MM.1S (cell line): ENCODE results near the gene NKRF.

ENCODE experiments used
- DNase-seq: peaks from one replicate; pipeline ENCODE4 v3.0.0-alpha.2; 2015
- H2AFZ ChIP-seq: fragments of 300-600 bp; sonication (generic); 2 replicates; pipeline ENCODE4 v1.6.0; 2016; ENCODE audit warnings: antibody characterized with exemption, low read length
- H3F3A ChIP-seq: fragments of 300-600 bp; sonication (generic); 2 replicates; pipeline ENCODE4 v1.6.1; 2016; ENCODE audit warnings: mild to moderate bottlenecking, antibody characterized with exemption, low read length, moderate library complexity, mixed read lengths; ENCODE audit not compliant: insufficient read depth
- H3K27ac ChIP-seq: fragments of 300-600 bp; sonication (generic); 2 replicates; pipeline ENCODE4 v1.5.1; 2016; ENCODE audit warnings: mild to moderate bottlenecking, low read length
- H3K27me3 ChIP-seq: fragments of 300-600 bp; sonication (generic); replicated peaks from 2 replicates; pipeline ENCODE4 v1.6.0; 2016; ENCODE audit warnings: low read length; ENCODE audit not compliant: insufficient read depth
- H3K36me3 ChIP-seq: fragments of 300-600 bp; sonication (generic); replicated peaks from 2 replicates; pipeline ENCODE4 v1.6.1; 2016; ENCODE audit warnings: mild to moderate bottlenecking, low read length, mixed read lengths; ENCODE audit not compliant: insufficient read depth
- H3K4me1 ChIP-seq: fragments of 300-600 bp; sonication (generic); 2 replicates; pipeline ENCODE4 v1.6.1; 2016; ENCODE audit warnings: low read length, mixed read lengths
- H3K4me2 ChIP-seq: fragments of 300-600 bp; sonication (generic); 2 replicates; pipeline ENCODE4 v1.6.0; 2016; ENCODE audit warnings: low read depth, low read length
- H3K4me3 ChIP-seq: fragments of 300-600 bp; sonication (generic); 2 replicates; pipeline ENCODE4 v1.5.1; 2016; ENCODE audit warnings: low read length, mixed read lengths
- H3K79me2 ChIP-seq: fragments of 300-600 bp; sonication (generic); 2 replicates; pipeline ENCODE4 v1.6.1; 2016; ENCODE audit warnings: mixed run types, low read length, mixed read lengths
- H3K9ac ChIP-seq: fragments of 300-600 bp; sonication (generic); 2 replicates; pipeline ENCODE4 v1.6.1; 2016; ENCODE audit warnings: low read length, mixed read lengths
- H3K9me2 ChIP-seq: fragments of 300-600 bp; sonication (generic); replicated peaks from 2 replicates; pipeline ENCODE4 v1.6.1; 2016; ENCODE audit warnings: mild to moderate bottlenecking, low read length, mixed read lengths; ENCODE audit not compliant: insufficient read depth
- H3K9me3 ChIP-seq: fragments of 300-600 bp; sonication (generic); replicated peaks from 2 replicates; pipeline ENCODE4 v1.6.1; 2016; ENCODE audit warnings: mild to moderate bottlenecking, low read length, mixed read lengths; ENCODE audit not compliant: insufficient read depth
- H4K20me1 ChIP-seq: fragments of 300-600 bp; sonication (generic); 2 replicates; pipeline ENCODE4 v1.6.1; 2016; ENCODE audit warnings: mild to moderate bottlenecking, low read length, moderate library complexity, mixed read lengths; ENCODE audit not compliant: insufficient read depth
- EZH2 ChIP-seq: fragments of 300-600 bp; sonication (generic); optimal IDR thresholded peaks from 2 replicates; pipeline ENCODE3; 2017; ENCODE audit warnings: low read depth, mild to moderate bottlenecking, antibody characterized with exemption, low read length, mixed read lengths
- EZH2phosphoT487 ChIP-seq: fragments of 300-600 bp; sonication (generic); IDR thresholded peaks from 2 replicates; pipeline ENCODE4 v1.6.1; 2018; ENCODE audit warnings: antibody characterized with exemption, low read length
- TF ChIP-seq, protein P1 (sequence below): fragments of 300-600 bp; sonication (generic); IDR thresholded peaks from 2 replicates; pipeline ENCODE4 v1.5.1; 2016; ENCODE audit warnings: antibody characterized with exemption, low read length, mixed read lengths

Gene NKRF

DNA sequence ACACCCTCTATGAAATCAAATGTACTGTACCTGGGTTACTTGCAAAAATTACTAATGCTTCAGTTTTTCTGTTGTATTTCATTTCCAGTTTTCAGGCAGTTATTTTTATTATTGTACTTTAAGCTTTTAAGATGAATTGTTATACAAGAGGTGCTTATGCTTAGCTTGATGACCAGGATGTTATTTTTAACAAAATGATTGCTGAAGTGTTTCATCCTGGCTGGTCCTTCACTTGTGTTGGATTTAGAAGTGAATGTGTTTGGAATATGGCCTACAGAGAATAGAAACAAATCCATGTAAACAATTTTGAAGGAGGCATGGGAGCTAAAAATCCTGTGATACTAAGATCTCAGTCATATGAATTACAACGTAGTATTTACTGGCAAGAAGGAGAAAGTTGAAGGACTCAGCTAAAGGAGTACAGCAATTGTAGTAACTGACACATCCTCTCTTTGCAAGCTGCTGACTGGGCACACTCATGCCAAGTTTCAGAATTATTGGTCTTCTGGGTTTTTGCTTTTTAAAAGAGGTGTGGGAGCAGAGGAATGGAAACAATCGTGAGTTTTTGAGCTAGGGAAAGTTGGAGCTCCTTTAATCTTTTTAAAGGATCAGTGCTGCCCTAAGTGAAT, 22.7 kb downstream of the NKRF start:
- Histone ChIP-seq H3K27ac (no peak overlapping the region; the same call in 1 of the 2 replicates), H3K36me3 (no peaks in the 10 kb centered on the region), H3K9me2 (no peaks in the 10 kb centered on the region), H3K79me2 (no peaks in the 10 kb centered on the region), H3K9ac (no peak overlapping the region), H3K9me3 (no peaks in the 10 kb centered on the region), H2AFZ (no peak overlapping the region), H3F3A (0 out of 2 replicates have a peak, but pooled peaks cover 6% of the 10 kb centered on the region), H4K20me1 (no peaks in the 10 kb centered on the region), H3K4me1 (peaks cover 12% of the 10 kb centered on the region), H3K27me3 (no peaks in the 10 kb centered on the region), H3K4me2 (no peak overlapping the region), H3K4me3 (no peak overlapping the region)
- no peak for TF ChIP-seq EZH2
- TF ChIP-seq, protein P1, sequence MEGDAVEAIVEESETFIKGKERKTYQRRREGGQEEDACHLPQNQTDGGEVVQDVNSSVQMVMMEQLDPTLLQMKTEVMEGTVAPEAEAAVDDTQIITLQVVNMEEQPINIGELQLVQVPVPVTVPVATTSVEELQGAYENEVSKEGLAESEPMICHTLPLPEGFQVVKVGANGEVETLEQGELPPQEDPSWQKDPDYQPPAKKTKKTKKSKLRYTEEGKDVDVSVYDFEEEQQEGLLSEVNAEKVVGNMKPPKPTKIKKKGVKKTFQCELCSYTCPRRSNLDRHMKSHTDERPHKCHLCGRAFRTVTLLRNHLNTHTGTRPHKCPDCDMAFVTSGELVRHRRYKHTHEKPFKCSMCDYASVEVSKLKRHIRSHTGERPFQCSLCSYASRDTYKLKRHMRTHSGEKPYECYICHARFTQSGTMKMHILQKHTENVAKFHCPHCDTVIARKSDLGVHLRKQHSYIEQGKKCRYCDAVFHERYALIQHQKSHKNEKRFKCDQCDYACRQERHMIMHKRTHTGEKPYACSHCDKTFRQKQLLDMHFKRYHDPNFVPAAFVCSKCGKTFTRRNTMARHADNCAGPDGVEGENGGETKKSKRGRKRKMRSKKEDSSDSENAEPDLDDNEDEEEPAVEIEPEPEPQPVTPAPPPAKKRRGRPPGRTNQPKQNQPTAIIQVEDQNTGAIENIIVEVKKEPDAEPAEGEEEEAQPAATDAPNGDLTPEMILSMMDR, result no peak
- TF ChIP-seq EZH2phosphoT487, result no peak
- DNase-seq, result peak; percentile 21

DNA sequence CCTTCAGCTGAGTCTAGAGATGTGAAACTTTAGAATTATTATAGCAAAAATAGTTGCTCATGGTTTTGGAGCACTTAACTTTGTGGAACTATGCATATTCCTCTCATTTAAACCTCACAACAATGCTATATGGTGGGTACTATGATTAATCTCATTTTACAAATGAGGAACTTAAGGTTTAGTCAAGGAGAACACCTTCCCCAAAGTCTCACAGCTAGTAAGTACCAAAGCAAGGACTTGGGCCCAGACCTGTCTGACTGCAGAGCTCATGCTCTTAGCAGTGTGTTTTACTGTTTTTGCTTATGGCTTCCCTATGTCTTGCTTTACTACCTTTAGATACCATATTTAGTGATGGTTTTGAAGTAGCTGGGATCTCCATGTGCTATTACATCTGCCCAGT, 26.8 kb downstream of the NKRF start:
- Histone ChIP-seq H3F3A (0 out of 2 replicates have a peak, but pooled peaks cover 6% of the 10 kb centered on the region), H4K20me1 (no peaks in the 10 kb centered on the region), H3K9ac (no peak overlapping the region), H3K4me3 (no peak overlapping the region), H3K27me3 (no peaks in the 10 kb centered on the region), H3K4me2 (no peak overlapping the region), H3K79me2 (peaks cover 20% of the 10 kb centered on the region), H3K4me1 (peaks cover 12% of the 10 kb centered on the region), H3K27ac (no peak overlapping the region), H3K9me3 (no peaks in the 10 kb centered on the region), H3K9me2 (no peaks in the 10 kb centered on the region), H3K36me3 (no peaks in the 10 kb centered on the region), H2AFZ (no peak overlapping the region)
- no peak for DNase-seq
- TF ChIP-seq EZH2 (no peak), EZH2phosphoT487 (no peak)
- TF ChIP-seq, protein P1, result no peak

DNA sequence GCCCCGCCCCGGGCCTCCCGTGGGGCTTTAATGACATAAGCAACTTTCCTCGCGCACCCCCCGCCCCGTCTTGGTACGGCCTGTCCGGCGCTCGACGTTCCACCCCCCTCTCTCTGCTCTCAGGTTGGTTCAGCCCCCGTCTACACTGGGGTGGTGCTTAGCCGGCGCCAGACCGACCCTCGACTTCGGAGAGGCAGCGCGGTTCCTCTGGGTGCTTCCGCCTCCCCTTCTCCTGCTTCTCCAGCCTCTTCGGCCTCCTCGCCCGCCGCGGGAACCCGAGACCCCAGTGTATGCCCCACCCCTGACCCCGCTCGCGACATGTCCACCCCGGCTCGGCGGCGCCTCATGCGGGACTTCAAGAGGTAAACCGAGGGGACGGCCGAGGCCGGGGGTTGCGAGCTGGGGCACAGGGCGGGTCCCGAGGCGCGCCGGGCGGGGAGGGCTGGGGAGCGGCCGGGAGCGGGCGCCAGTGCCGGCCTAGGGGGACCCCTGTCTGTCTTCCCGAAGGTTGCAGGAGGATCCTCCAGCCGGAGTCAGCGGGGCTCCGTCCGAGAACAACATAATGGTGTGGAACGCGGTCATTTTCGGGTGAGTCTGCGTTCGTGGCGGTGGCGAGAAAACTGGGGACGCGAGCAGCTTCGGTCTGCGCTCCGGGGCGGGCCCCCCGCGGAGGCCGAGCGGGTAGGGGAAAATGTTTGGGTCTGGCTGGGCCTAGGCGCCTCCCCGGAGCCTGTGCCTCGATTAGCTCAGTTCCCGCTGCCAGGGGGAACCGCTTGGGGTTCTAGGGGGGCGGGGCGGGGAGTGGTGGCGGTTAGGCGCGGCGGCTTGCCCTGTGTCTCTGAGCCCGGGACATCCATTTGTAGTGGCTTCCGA, 31.6 kb downstream of the NKRF start, which contains the start of gene UBE2A:
Gene UBE2A (plus strand): TSS at position 170 of the 873 bp plus-strand sequence. CDS start 149 bp downstream, at position 319.
- Histone ChIP-seq H3K9ac (peak within 1 kb of the TSS; percentile 63), H3F3A (no peaks in the 10 kb centered on the region), H3K79me2 (peaks cover 20% of the 10 kb centered on the region), H3K4me2 (peak within 1 kb of the TSS; percentile 72), H2AFZ (peak within 1 kb of the TSS; percentile 76), H3K9me3 (no peaks in the 10 kb centered on the region), H3K9me2 (no peaks in the 10 kb centered on the region), H3K27ac (peak within 1 kb of the TSS; percentile 57; the same call in 1 of the 2 replicates), H3K4me3 (peak within 1 kb of the TSS; percentile 68), H4K20me1 (no peaks in the 10 kb centered on the region), H3K27me3 (no peaks in the 10 kb centered on the region), H3K36me3 (no peaks in the 10 kb centered on the region), H3K4me1 (no peaks in the 10 kb centered on the region)
- DNase-seq, result peak; percentile 88
- TF ChIP-seq EZH2 (no peak), EZH2phosphoT487 (no peak)
- TF ChIP-seq, protein P1, result peak; percentile 20
